Hematopoietic multipotent progenitor cell (in vitro differentiated cells): Measurements from ENCODE around the gene GNS. TPM values are rescaled to one million over a fixed set of nuclear protein-coding genes. Genes with fewer than 3 reads are reported as not detected.
"Not testable (repeated sequence)": the region's sequence is repeated elsewhere in the genome, so short reads cannot be mapped to it uniquely, and the experiment has no call there.

ENCODE experiments used
- DNase-seq, 3 donors: peaks; one replicate each; pipeline ENCODE4 v3.0.0-alpha.2; 2011 to 2015; ENCODE audit warnings: low read depth in 2 of 3, low spot score in 2 of 3
- total RNA-seq: library from RNA; depleted of rRNA; stranded (reverse); fragments of >200 nt; gene quantifications from one replicate; pipeline ENCODE4 v1.2.3, GENCODE V29; 2012

Gene GNS
- total RNA-seq, 1 donor: 33.1 TPM

- DNase-seq: no peak
These were observed 52.9 kb downstream of the GNS start for GRCh38 chr12:64706306-64706705.

- no peak for DNase-seq
These were observed 57.9 kb downstream of the GNS start for GRCh38 chr12:64701283-64701682.

GRCh38 chr12:64700532-64700931, 58.7 kb downstream of the GNS start:
- DNase-seq: no peak

- DNase-seq: no peak
These were observed 59.6 kb downstream of the GNS start for GRCh38 chr12:64699504-64700115.

GRCh38 chr12:64696080-64696741, 63.0 kb downstream of the GNS start:
- peak in 2 of 3 donors; percentile 25 to 69 for DNase-seq

- DNase-seq: no peak
These were observed 63.7 kb downstream of the GNS start for GRCh38 chr12:64695550-64695949.

- DNase-seq: no peak
These were observed 64.8 kb downstream of the GNS start for GRCh38 chr12:64694130-64695040.

- DNase-seq: no peak
These were observed 67.2 kb downstream of the GNS start for GRCh38 chr12:64691795-64692583.

GRCh38 chr12:64691227-64691794, 67.9 kb downstream of the GNS start:
- DNase-seq: no peak

- DNase-seq: not testable (repeated sequence)
These were observed 69.0 kb downstream of the GNS start for GRCh38 chr12:64690236-64690635.

GRCh38 chr12:64688715-64689114, 70.5 kb downstream of the GNS start:
- DNase-seq: no peak

GRCh38 chr12:64688219-64688618, 71.0 kb downstream of the GNS start:
- DNase-seq: no peak

- no peak for DNase-seq
These were observed 71.4 kb downstream of the GNS start for GRCh38 chr12:64687816-64688215.

- no peak for DNase-seq
These were observed 73.6 kb downstream of the GNS start for GRCh38 chr12:64685605-64686004.

- DNase-seq: no peak
These were observed 74.2 kb downstream of the GNS start for GRCh38 chr12:64685050-64685449.

- no peak for DNase-seq
These were observed 75.2 kb downstream of the GNS start for GRCh38 chr12:64683816-64684543.

- no peak for DNase-seq
These were observed 76.5 kb downstream of the GNS start for GRCh38 chr12:64682572-64683277.

- DNase-seq: no peak
These were observed 77.8 kb downstream of the GNS start for GRCh38 chr12:64681200-64682052.
